B cell (primary cell): ENCODE data around the gene TP63. TPM values are rescaled to one million over a fixed set of nuclear protein-coding genes. Genes with fewer than 3 reads are reported as not detected.

ENCODE experiments used
- ATAC-seq: fragments of 200-7000 bp; cut with Tn5 transposase; one replicate; pipeline ENCODE4 v1.10.0; 2021; ENCODE audit warnings: low read depth, mild to moderate bottlenecking, moderate number of reproducible peaks, moderate library complexity
- CTCF ChIA-PET: fragments of 350-600 bp; sonication (Branson Sonifier 250); formaldehyde crosslinking; loops from one replicate; lab custom pipeline; 2021; ENCODE audit warnings: antibody characterized with exemption, inconsistent platforms; lab: Charles Lee
- POLR2A ChIA-PET: fragments of 350-600 bp; sonication (Branson Sonifier 250); formaldehyde crosslinking; loops from one replicate; lab custom pipeline; 2021; ENCODE audit warnings: antibody characterized with exemption; lab: Charles Lee
- DNase-seq: peaks from one replicate; pipeline ENCODE4 v3.0.0; 2013
- H2AFZ ChIP-seq: 2 replicates; pipeline ENCODE4 v1.6.1; 2012; ENCODE audit warnings: mild to moderate bottlenecking, low read depth, low read length; ENCODE audit not compliant: insufficient read depth, poor library complexity, severe bottlenecking
- H3K27ac ChIP-seq, 2 donors: 1 replicate in 1 of 2; 2 replicates in 1 of 2; pipeline ENCODE4 v1.5.1; 2012 to 2013; ENCODE audit warnings: low read length in 2 of 2, mild to moderate bottlenecking in 2 of 2, moderate library complexity in 1 of 2
- H3K27me3 ChIP-seq, 4 experiments: fragments of 200-600 bp in 1 of 4; sonication (generic) in 1 of 4; replicated peaks in 1 of 4; 1 replicate in 2 of 4; 2 replicates in 2 of 4; pipeline versions ENCODE4 v1.6.1 to v1.7.0; 2013 to 2016; ENCODE audit warnings: low read length in 3 of 4, mild to moderate bottlenecking in 2 of 4, mixed read lengths in 1 of 4, moderate library complexity in 1 of 4; ENCODE audit not compliant: insufficient read depth in 4 of 4, control insufficient read depth in 3 of 4; ENCODE audit errors: control extremely low read depth in 1 of 4
- H3K36me3 ChIP-seq, 2 experiments: replicated peaks in 1 of 2; 1 replicate in 1 of 2; 2 replicates in 1 of 2; pipeline versions ENCODE4 v1.6.1 to v1.7.1; 2013; ENCODE audit warnings: low read length in 1 of 2; ENCODE audit not compliant: insufficient read depth in 2 of 2, control insufficient read depth in 1 of 2; ENCODE audit errors: control extremely low read depth in 1 of 2, extremely low read depth in 1 of 2
- H3K4me1 ChIP-seq, 2 donors: fragments of 200-600 bp in 1 of 2; sonication (generic) in 1 of 2; 1 replicate in 1 of 2; 2 replicates in 1 of 2; pipeline versions ENCODE4 v1.5.1 to v1.6.1; 2013 to 2017; ENCODE audit warnings: low read length in 2 of 2; ENCODE audit not compliant: control insufficient read depth in 2 of 2, insufficient read depth in 2 of 2
- H3K4me2 ChIP-seq: replicated peaks from 2 replicates; pipeline ENCODE3; 2012; ENCODE audit warnings: mild to moderate bottlenecking, low read depth, low read length; ENCODE audit not compliant: poor library complexity, severe bottlenecking
- H3K4me3 ChIP-seq, 5 experiments: fragments of 200-600 bp in 1 of 5; sonication (generic) in 1 of 5; 1 replicate in 3 of 5; 2 replicates in 2 of 5; pipeline versions ENCODE4 v1.5.1 to v1.7.0; 2011 to 2016; ENCODE audit warnings: low read length in 4 of 5, mild to moderate bottlenecking in 4 of 5, low read depth in 2 of 5, control low read depth in 1 of 5, moderate library complexity in 1 of 5; ENCODE audit not compliant: insufficient read depth in 1 of 5; ENCODE audit errors: control extremely low read depth in 1 of 5, extremely low read depth in 1 of 5
- H3K79me2 ChIP-seq: fragments of 200-600 bp; sonication (generic); one replicate; pipeline ENCODE4 v1.6.0; 2016; ENCODE audit warnings: low read length; ENCODE audit not compliant: control insufficient read depth, insufficient read depth
- H3K9ac ChIP-seq: fragments of 200-600 bp; sonication (generic); 2 replicates; pipeline ENCODE4 v1.6.1; 2017; ENCODE audit warnings: mild to moderate bottlenecking, low read length, moderate library complexity
- H3K9me3 ChIP-seq, 3 donors: one replicate each; pipeline versions ENCODE4 v1.6.1 to v1.7.1; 2013; ENCODE audit warnings: low read length in 2 of 3; ENCODE audit not compliant: control insufficient read depth in 2 of 3, insufficient read depth in 1 of 3; ENCODE audit errors: control extremely low read depth in 1 of 3
- H4K20me1 ChIP-seq: 2 replicates; pipeline ENCODE4 v1.6.0; 2012; ENCODE audit warnings: mild to moderate bottlenecking, low read length; ENCODE audit not compliant: insufficient read depth, control insufficient read depth, poor library complexity, severe bottlenecking
- H3K27ac Mint-ChIP-seq: one replicate; pipeline ENCODE4 v1.8.0; 2021; ENCODE audit warnings: mixed read lengths
- H3K27me3 Mint-ChIP-seq: one replicate; pipeline ENCODE4 v1.8.0; 2021; ENCODE audit warnings: mixed read lengths
- H3K4me1 Mint-ChIP-seq: one replicate; pipeline ENCODE4 v1.8.0; 2021; ENCODE audit warnings: mixed read lengths
- H3K4me3 Mint-ChIP-seq: one replicate; pipeline ENCODE4 v1.8.0; 2021; ENCODE audit warnings: mixed read lengths
- H3K9me3 Mint-ChIP-seq: one replicate; pipeline ENCODE4 v1.8.0; 2022; ENCODE audit warnings: mixed read lengths; ENCODE audit not compliant: insufficient read depth
- CTCF ChIP-seq: fragments of 200-600 bp; IDR thresholded peaks from one replicate; pipeline ENCODE4 v1.8.0; 2022; ENCODE audit warnings: antibody characterized with exemption, mild to moderate bottlenecking
- EZH2 ChIP-seq: IDR thresholded peaks from 2 replicates; pipeline ENCODE4 v1.6.1; 2012; ENCODE audit warnings: borderline replicate concordance, low read depth, mild to moderate bottlenecking, moderate library complexity, low read length; ENCODE audit not compliant: insufficient read depth, poor library complexity, severe bottlenecking
- WGBS: methylation state at CpG from one replicate; pipeline ENCODE4 v1.1.5; 2013; ENCODE audit warnings: missing lambda C conversion rate; ENCODE audit not compliant: insufficient coverage; 5-methylcytosine and 5-hydroxymethylcytosine counted together
- intact Hi-C: fragments of 100-400 bp; cut with micrococcal nuclease; formaldehyde crosslinking; loops from one replicate; pipeline ENCODE4 v1.10.0; 2022
- polyA plus RNA-seq: library from polyadenylated mRNA; depleted of rRNA; stranded (reverse); fragments of >200 nt; gene quantifications from 2 replicates; pipeline ENCODE4 v1.2.3, GENCODE V29; 2012
- total RNA-seq, 2 donors: library from RNA; stranded (reverse); fragments of 120-200 nt in 1 of 2; gene quantifications; 1 replicate in 1 of 2; 2 replicates in 1 of 2; pipeline versions ENCODE4 v1.2.3 to v1.2.4, GENCODE V29; 2013 to 2022

TP63 gene
- total and polyA plus RNA-seq, 2 donors (not counting 1 experiment from before 2014, with no cell fraction given) = 1.2 to 2.0 TPM

GRCh38 chr3:189613122-189613521, 18.1 kb upstream of the TP63 start:
- ChIA-PET CTCF (no interaction called here), POLR2A (no interaction called here)
- no peak overlapping the region for H3K4me3 ChIP-seq
- no peaks in the 10 kb centered on the region for H3K36me3 ChIP-seq
- H3K27me3 ChIP-seq = no peaks in the 10 kb centered on the region
- no peaks in the 10 kb centered on the region for H3K9me3 ChIP-seq
- DNase-seq (no peak), ATAC-seq (no peak)
- H3K9ac ChIP-seq = no peak overlapping the region
- no peaks in the 10 kb centered on the region for H3K79me2 ChIP-seq
- Mint-ChIP-seq H3K27ac (no peak overlapping the region), H3K4me1 (no peaks in the 10 kb centered on the region), H3K9me3 (peaks cover 6% of the 10 kb centered on the region), H3K27me3 (no peaks in the 10 kb centered on the region), H3K4me3 (no peak overlapping the region)
- H3K4me2 ChIP-seq = no peak overlapping the region
- no peaks in the 10 kb centered on the region for H3K4me1 ChIP-seq
- 100% methylated on average over 1 of the region's 1 CpG for WGBS
- TF ChIP-seq CTCF (no peak), EZH2 (no peak)
- H3K27ac ChIP-seq = no peak overlapping the region
- H2AFZ ChIP-seq = no peak overlapping the region
- intact Hi-C loops = no loop called here
- no peaks in the 10 kb centered on the region for H4K20me1 ChIP-seq

GRCh38 chr3:189621948-189622603, 9.1 kb upstream of the TP63 start:
- Histone ChIP-seq H3K27me3 (no peaks in the 10 kb centered on the region), H3K4me3 (no peak overlapping the region), H2AFZ (no peak overlapping the region), H3K27ac (no peak overlapping the region), H3K79me2 (no peaks in the 10 kb centered on the region), H3K9me3 (peaks cover 0 to 3% (median 0%) of the 10 kb centered on the region in 3 donors), H3K4me2 (no peak overlapping the region), H3K4me1 (no peaks in the 10 kb centered on the region), H3K9ac (no peak overlapping the region), H3K36me3 (no peaks in the 10 kb centered on the region), H4K20me1 (no peaks in the 10 kb centered on the region)
- H3K9me3 Mint-ChIP-seq = no peaks in the 10 kb centered on the region
- H3K4me3 Mint-ChIP-seq = no peak overlapping the region
- POLR2A ChIA-PET = no interaction called here
- H3K4me1 Mint-ChIP-seq = no peaks in the 10 kb centered on the region
- CTCF ChIA-PET = no interaction called here
- intact Hi-C loops = no loop called here
- WGBS = 91% methylated on average over 9 of the region's 9 CpGs
- TF ChIP-seq CTCF (no peak), EZH2 (no peak)
- no peaks in the 10 kb centered on the region for H3K27me3 Mint-ChIP-seq
- ATAC-seq (no peak), DNase-seq (no peak)
- no peak overlapping the region for H3K27ac Mint-ChIP-seq
